ENCODE measurements around the gene KAZALD1.
"Not testable (repeated sequence)": the region's sequence is repeated elsewhere in the genome, so short reads cannot be mapped to it uniquely, and the experiment has no call there.

Gene KAZALD1

GRCh38 chr10:101030496-101031127, 31.2 kb upstream of the KAZALD1 start:
- DNase-seq (ENCODE audit: low read depth): no peak

GRCh38 chr10:101031128-101031795, 30.5 kb upstream of the KAZALD1 start, which contains the start of the genes PDZD7 and SFXN3:
Gene PDZD7 (minus strand): TSS chr10:101031129. CDS start chr10:101030219, 910 bp downstream.
Gene SFXN3 (plus strand): TSS chr10:101031234. CDS start chr10:101034695, 3,461 bp downstream.
- DNase-seq (ENCODE audit: low read depth): peak; percentile 95

- peak; percentile 84 for DNase-seq (ENCODE audit: low read depth)
Observed at GRCh38 chr10:101031796-101032636, 29.8 kb upstream of the KAZALD1 start.

DNA sequence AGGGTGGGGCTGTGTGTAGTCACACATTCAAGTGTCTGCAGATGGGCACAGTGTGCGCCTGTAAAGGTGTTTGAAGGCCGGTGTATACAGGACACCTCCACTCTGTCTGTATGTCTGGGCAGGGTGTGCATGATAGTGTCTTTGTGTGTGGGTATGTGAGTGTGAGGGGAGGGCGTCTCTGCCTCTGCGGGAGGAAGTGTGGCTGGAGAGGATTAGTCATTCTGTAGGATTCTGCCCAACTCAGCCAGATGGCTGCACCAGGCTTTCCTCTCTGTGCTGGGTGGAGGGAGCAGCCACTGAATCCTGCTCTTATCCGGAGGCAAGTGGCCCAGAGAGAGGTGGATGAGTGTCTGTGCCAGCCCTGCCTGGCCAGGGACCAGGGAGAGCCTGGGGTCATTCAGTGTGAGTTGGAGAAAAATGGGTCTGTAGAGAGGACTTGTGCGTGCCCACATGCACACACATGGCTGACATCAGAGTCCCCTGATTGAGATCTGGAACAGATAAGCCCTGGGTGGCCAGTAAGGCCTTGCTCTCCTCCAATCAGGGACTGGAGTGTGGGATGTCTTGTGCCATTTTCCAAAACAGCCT, 29.1 kb upstream of the KAZALD1 start:
- peak; percentile 24 for DNase-seq (ENCODE audit: low read depth)

- DNase-seq (ENCODE audit: low read depth): no peak
Observed at GRCh38 chr10:101033276-101033675, 28.5 kb upstream of the KAZALD1 start.

- not testable (repeated sequence) for DNase-seq (ENCODE audit: low read depth)
Observed at GRCh38 chr10:101034404-101034803, 27.4 kb upstream of the KAZALD1 start.

DNA sequence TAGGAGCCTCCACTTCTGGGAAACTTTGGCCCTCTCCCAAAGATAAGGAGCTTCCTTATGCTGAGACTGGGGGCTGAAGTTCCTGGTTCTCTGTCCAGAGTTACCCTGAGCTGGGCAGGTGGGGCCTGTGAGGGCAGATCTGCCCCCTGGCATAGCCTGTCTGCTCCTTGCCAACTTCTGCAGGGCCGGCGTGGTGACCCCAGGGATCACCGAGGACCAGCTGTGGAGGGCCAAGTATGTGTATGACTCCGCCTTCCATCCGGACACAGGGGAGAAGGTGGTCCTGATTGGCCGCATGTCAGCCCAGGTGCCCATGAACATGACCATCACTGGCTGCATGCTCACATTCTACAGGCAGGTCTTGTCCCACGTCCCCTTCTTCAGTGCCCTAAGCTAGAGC, 26.5 kb upstream of the KAZALD1 start:
- no peak for DNase-seq (ENCODE audit: low read depth)

DNA sequence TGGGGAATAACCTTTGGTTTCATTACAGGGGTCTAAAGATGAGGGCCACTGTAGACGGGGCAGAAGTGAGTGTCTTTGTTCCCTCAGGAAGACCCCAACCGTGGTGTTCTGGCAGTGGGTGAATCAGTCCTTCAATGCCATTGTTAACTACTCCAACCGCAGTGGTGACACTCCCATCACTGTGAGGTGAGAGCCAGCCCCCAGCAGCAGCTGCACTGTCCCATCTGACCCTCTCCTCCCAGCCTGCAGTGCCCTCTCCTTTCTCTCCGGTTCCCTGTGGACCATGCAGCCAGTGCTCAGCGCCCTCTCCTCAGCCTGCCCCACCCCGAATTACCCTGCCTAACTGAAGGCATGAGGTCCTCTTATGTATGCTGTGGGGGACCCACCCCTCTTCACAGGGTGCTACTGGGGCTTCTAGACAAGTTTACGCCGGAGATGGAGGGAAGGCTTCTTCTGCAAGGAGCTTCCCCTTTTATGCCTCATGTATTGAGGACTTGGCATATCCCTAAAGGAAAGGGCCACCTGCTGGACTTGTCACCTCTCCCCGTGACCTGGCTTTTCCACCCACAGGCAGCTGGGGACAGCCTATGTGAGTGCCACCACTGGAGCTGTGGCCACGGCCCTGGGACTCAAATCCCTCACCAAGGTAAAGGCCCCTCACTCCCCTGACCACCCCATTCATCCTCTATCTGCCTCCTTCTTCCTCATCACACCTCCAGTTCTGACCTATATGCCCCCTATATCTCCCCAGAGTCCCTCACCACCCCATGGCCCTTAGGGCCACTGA, 25.7 kb upstream of the KAZALD1 start:
- no peak for DNase-seq (ENCODE audit: low read depth)

GRCh38 chr10:101036726-101037125, 25.1 kb upstream of the KAZALD1 start:
- DNase-seq (ENCODE audit: low read depth): no peak

GRCh38 chr10:101038484-101038883, 23.3 kb upstream of the KAZALD1 start:
- DNase-seq (ENCODE audit: low read depth): no peak

GRCh38 chr10:101040061-101040460, 21.7 kb upstream of the KAZALD1 start:
- no peak for DNase-seq (ENCODE audit: low read depth)

DNA sequence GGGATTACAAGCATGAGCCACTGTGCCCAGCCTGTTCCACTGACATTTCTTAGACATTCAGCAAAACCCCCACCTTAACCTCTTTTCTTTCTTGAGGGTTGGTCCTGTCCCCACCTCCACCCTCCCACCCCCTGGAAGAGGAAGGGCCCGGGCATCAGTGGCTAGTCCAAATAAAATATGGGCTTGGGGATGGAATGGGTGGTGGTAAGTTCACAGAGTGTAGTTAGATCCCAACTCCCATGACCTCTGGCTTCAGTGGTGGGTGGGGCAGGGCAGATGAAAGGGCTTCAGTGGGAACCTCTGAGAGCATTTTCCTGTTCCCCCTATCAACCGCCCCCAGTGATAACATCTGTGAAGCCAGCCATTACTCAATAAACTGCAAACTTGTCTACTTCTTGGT, 20.9 kb upstream of the KAZALD1 start:
- no peak for DNase-seq (ENCODE audit: low read depth)

- DNase-seq (ENCODE audit: low read depth): peak; percentile 65
Observed at GRCh38 chr10:101041252-101041761, 20.5 kb upstream of the KAZALD1 start.

DNA sequence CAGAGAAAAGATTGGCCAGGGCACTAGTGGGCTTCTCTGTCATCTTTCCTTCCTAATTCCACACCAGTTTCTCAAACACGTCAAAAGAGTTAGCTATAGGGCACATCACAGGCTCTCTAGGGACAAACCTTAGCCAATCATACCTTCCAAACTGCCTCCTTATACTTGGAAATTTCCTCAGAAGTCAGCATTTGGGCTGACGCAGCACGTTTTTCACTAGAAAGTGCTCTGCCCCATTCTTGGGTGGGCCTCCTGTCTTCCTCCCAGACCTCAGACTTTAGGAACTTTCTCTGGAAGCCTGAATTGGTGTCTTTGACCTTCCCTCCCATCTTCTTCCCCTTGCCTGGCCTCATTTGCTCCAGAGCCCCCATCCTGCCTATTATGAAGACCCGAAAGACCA, 19.7 kb upstream of the KAZALD1 start:
- no peak for DNase-seq (ENCODE audit: low read depth)

DNA sequence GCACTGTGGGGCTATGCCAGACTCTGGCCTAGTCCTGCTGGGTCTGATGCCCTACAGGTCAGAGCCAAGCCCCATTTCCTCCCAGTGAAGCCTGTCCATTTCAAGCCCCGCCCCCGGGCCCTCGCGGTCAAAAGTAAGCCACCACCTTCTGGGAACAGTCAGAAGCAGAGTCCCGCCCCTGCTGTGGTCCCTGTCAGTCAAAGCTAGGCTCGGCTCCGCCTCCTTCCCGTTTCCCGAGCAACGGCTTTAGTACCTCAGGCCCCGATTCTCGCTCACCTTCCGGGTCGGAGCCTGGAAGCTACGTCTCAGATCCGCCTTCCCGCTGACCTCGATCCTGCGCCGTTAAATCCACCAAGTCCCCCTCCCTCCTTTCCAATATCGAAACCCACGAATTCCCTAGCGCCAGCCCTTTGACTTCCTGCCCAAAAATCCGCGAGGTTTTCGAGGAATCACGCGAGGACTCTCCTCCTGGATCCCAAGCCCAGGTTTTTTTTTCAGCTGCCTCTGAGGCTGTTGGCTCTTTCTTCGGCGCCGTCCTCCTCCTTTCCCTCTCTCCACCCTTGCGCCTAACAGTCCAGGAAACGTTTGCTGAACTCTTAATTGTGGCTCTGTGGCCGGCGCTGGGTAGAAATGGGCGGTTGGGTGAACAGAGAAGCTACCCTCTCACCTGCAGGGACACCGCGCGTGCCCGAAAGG, 19.0 kb upstream of the KAZALD1 start:
- peak; percentile 66 for DNase-seq (ENCODE audit: low read depth)

GRCh38 chr10:101043363-101043707, 18.5 kb upstream of the KAZALD1 start:
- DNase-seq (ENCODE audit: low read depth): no peak

- no peak for DNase-seq (ENCODE audit: low read depth)
Observed at GRCh38 chr10:101044117-101044516, 17.7 kb upstream of the KAZALD1 start.

GRCh38 chr10:101046332-101047238, 15.2 kb upstream of the KAZALD1 start:
- DNase-seq (ENCODE audit: low read depth): no peak

DNA sequence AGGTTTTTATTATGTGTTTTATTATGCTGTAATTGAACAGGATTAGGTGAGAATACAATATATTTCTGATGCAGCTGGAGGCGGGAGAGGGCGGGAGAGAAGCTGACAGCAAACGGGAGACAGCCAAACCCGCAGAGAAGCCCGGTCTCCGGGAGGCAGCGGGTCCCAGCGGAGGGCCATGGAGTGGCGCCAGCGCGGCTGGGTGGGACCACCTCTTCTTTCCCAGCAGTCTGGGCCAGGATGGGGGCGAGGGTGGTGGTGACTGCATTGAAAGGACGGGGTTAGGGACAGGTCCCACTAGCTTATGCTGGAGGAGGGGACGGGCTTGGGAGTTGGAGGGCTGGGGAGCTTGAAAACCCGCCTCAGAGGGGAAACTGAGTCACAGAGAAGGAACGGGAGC, 14.5 kb upstream of the KAZALD1 start:
- no peak for DNase-seq (ENCODE audit: low read depth)
